Left ventricle myocardium superior (tissue), 1 donor: ENCODE data around the gene LENG1. TPM values are rescaled to one million over a fixed set of nuclear protein-coding genes. Genes with fewer than 3 reads are reported as not detected.
A peak's percentile ranks its signal among the peaks of the same experiment; 100 is the strongest.

Experiments
- ATAC-seq: fragments of 200-7000 bp; cut with Tn5 transposase; one replicate; pipeline ENCODE4 v1.9.1; 2020; ENCODE audit warnings: mild to moderate bottlenecking, moderate library complexity
- DNase-seq: peaks from one replicate; pipeline ENCODE4 v3.0.0-alpha.2; 2020
- intact Hi-C: fragments of 100-400 bp; cut with micrococcal nuclease; formaldehyde crosslinking; loops from one replicate; pipeline ENCODE4 v1.11.0; 2022
- total RNA-seq: library from RNA; stranded (reverse); fragmentation: NEBNext Ultra II Directional; extraction: Animal tissue kit (Norgen Biotek cat#: 25700); gene quantifications from one replicate; pipeline ENCODE4 v1.2.1, GENCODE V29; 2021
- donor health status: DM: no; HTN: yes; CAD: no; lungs with severe emphysema.

LENG1 gene
- total RNA-seq, 1 donor from 2014 or later, result 5.9 TPM

GRCh38 chr19:54129617-54129996 is 29.9 kb downstream of the LENG1 start:
- DNase-seq (no peak), ATAC-seq (no peak)
- intact Hi-C loops, result no loop called here

GRCh38 chr19:54128796-54129616 is 30.5 kb downstream of the LENG1 start:
- ATAC-seq (no peak), DNase-seq (no peak)
- intact Hi-C loops, result no loop called here

GRCh38 chr19:54128441-54128725 is 31.1 kb downstream of the LENG1 start:
- ATAC-seq, result no peak
- DNase-seq, result no peak
- intact Hi-C loops, result no loop called here

GRCh38 chr19:54127688-54128440 is 31.7 kb downstream of the LENG1 start:
- no peak for DNase-seq
- ATAC-seq, result no peak

GRCh38 chr19:54125713-54126112 is 33.8 kb downstream of the LENG1 start:
- intact Hi-C loops, result no loop called here
- DNase-seq (no peak), ATAC-seq (no peak)

More at GRCh38 chr19:54127688-54128440, 31.7 kb downstream of the LENG1 start:
- intact Hi-C loops, result no loop called here

GRCh38 chr19:54124393-54124792 is 35.1 kb downstream of the LENG1 start:
- intact Hi-C loops, result no loop called here
- DNase-seq (no peak), ATAC-seq (no peak)

- intact Hi-C loops, result no loop called here
- DNase-seq (no peak), ATAC-seq (no peak)
These were observed 35.8 kb downstream of the LENG1 start for GRCh38 chr19:54123682-54124081.

GRCh38 chr19:54121259-54121658 is 38.3 kb downstream of the LENG1 start:
- intact Hi-C loops, result no loop called here
- ATAC-seq, result no peak
- DNase-seq, result no peak

- DNase-seq, result peak; percentile 96
- intact Hi-C loops, result no loop called here
- peak; percentile 95 for ATAC-seq
These were observed 44.1 kb downstream of the LENG1 start, which contains the start of the genes PRPF31 and TFPT for GRCh38 chr19:54115109-54116063. Gene PRPF31, plus strand, starts transcription at chr19:54115754. Its CDS starts 2,525 bp downstream, at chr19:54118279. Gene TFPT, minus strand, starts transcription at chr19:54115657. Its CDS starts 388 bp downstream, at chr19:54115269.

GRCh38 chr19:54114340-54115108 is 45.0 kb downstream of the LENG1 start:
- intact Hi-C loops, result no loop called here
- no peak for DNase-seq
- peak; percentile 5 for ATAC-seq

GRCh38 chr19:54109651-54110050 is 49.9 kb downstream of the LENG1 start:
- intact Hi-C loops, result no loop called here
- DNase-seq, result no peak

GRCh38 chr19:54108496-54108895 is 51.0 kb downstream of the LENG1 start:
- no peak for DNase-seq
- intact Hi-C loops, result no loop called here
- ATAC-seq, result no peak

More at GRCh38 chr19:54109651-54110050, 49.9 kb downstream of the LENG1 start:
- ATAC-seq, result no peak

GRCh38 chr19:54107876-54108490 is 51.5 kb downstream of the LENG1 start:
- no peak for ATAC-seq
- no peak for DNase-seq
- intact Hi-C loops, result no loop called here

- DNase-seq (no peak), ATAC-seq (no peak)
- intact Hi-C loops, result no loop called here
These were observed 52.8 kb downstream of the LENG1 start for GRCh38 chr19:54106716-54107115.

- no peak for DNase-seq
- no peak for ATAC-seq
- intact Hi-C loops, result no loop called here
These were observed 53.7 kb downstream of the LENG1 start for GRCh38 chr19:54105796-54106195.
